Panc1 (cell line): ENCODE data around the gene PCK2. TPM values are rescaled to one million over a fixed set of nuclear protein-coding genes. Genes with fewer than 3 reads are reported as not detected.

Experiments used
- ATAC-seq: fragments of 200-7000 bp; cut with Tn5 transposase; 2 replicates; pipeline ENCODE4 v1.9.1; 2020; ENCODE audit warnings: mild to moderate bottlenecking, moderate library complexity
- BruUV-seq: library from RNA; stranded (reverse); fragments of 400-500 nt; replicated peaks from 2 replicates; lab custom pipeline; 2021; lab: Mats Ljungman, UMichigan
- CTCF ChIA-PET: fragments of 300-600 bp; sonication (Branson Sonifier 250); formaldehyde crosslinking; loops from one replicate; lab custom pipeline; 2022; ENCODE audit warnings: antibody characterized with exemption; lab: Charles Lee
- POLR2A ChIA-PET: fragments of 300-600 bp; sonication (Branson Sonifier 250); formaldehyde crosslinking; loops from one replicate; lab custom pipeline; 2022; ENCODE audit warnings: antibody characterized with exemption; lab: Charles Lee
- DNase-seq: peaks from one replicate; pipeline ENCODE4 v3.0.0-alpha.2; 2010; ENCODE audit warnings: low read depth, low spot score
- H3K27ac ChIP-seq: 2 replicates; pipeline ENCODE4 v1.5.1; 2011; ENCODE audit warnings: mild to moderate bottlenecking, low read length, inconsistent platforms
- H3K27me3 ChIP-seq: fragments of 200-500 bp; sonication (Bioruptor generic); 2 replicates; pipeline ENCODE4 v1.6.0; 2014; ENCODE audit warnings: low read length, inconsistent platforms; ENCODE audit not compliant: control insufficient read depth, insufficient read depth
- H3K36me3 ChIP-seq: fragments of 200-500 bp; sonication (Bioruptor generic); 2 replicates; pipeline ENCODE4 v1.5.1; 2014; ENCODE audit warnings: inconsistent platforms, mild to moderate bottlenecking, low read length, moderate library complexity; ENCODE audit not compliant: control insufficient read depth, insufficient read depth
- H3K4me1 ChIP-seq: 2 replicates; pipeline ENCODE4 v1.5.1; 2011; ENCODE audit warnings: inconsistent platforms, mild to moderate bottlenecking, low read length, moderate library complexity; ENCODE audit not compliant: control insufficient read depth, insufficient read depth
- H3K4me3 ChIP-seq, 2 experiments: 2 replicates each; pipeline ENCODE4 v1.5.1; 2011 to 2012; ENCODE audit warnings: low read depth in 2 of 2, low read length in 2 of 2, mild to moderate bottlenecking in 2 of 2, inconsistent platforms in 1 of 2, moderate library complexity in 1 of 2
- H3K9me3 ChIP-seq: fragments of 200-500 bp; sonication (Bioruptor generic); 2 replicates; pipeline ENCODE4 v1.5.1; 2014; ENCODE audit warnings: low read depth, mild to moderate bottlenecking, inconsistent platforms, low read length, moderate library complexity; ENCODE audit not compliant: control insufficient read depth, insufficient read depth
- POLR2AphosphoS5 ChIP-seq: IDR thresholded peaks from 2 replicates; pipeline ENCODE4 v1.6.1; 2012; ENCODE audit warnings: mild to moderate bottlenecking, low read depth, low read length, moderate library complexity
- SIN3A ChIP-seq: IDR thresholded peaks from 2 replicates; pipeline ENCODE4 v1.6.1; 2012; ENCODE audit warnings: low read depth, mild to moderate bottlenecking, low read length, moderate library complexity, borderline replicate concordance; ENCODE audit not compliant: insufficient read depth
- TCF7L2 ChIP-seq: IDR thresholded peaks from 2 replicates; pipeline ENCODE4 v1.6.1; 2011; ENCODE audit warnings: mild to moderate bottlenecking, low read depth, low read length, inconsistent platforms
- in situ Hi-C: cut with HindIII; loops from 2 replicates; pipeline ENCODE4 v1.10.0; 2016; ENCODE audit warnings: low sequenced_read_pairs, low pct_unique_long_range_greater_than_20kb
- intact Hi-C: fragments of 100-400 bp; cut with micrococcal nuclease; formaldehyde crosslinking; loops from one replicate; pipeline ENCODE4 v1.10.0; 2022; ENCODE audit not compliant: unreplicated experiment
- total RNA-seq: library from RNA; stranded (reverse); gene quantifications from one replicate; pipeline ENCODE4 v1.2.1, GENCODE V29; 2021; ENCODE audit not compliant: unreplicated experiment
- TF ChIP-seq, protein P1 (sequence below), 2 experiments: IDR thresholded peaks; 2 replicates each; pipeline ENCODE4 v1.6.1; 2011 to 2012; ENCODE audit warnings: low read depth in 2 of 2, control low read depth in 1 of 2, low read length in 1 of 2, mild to moderate bottlenecking in 1 of 2, moderate library complexity in 1 of 2; ENCODE audit not compliant: insufficient read depth in 1 of 2
- TF ChIP-seq, protein P2 (sequence below): fragments of 450-650 bp; IDR thresholded peaks from 2 replicates; pipeline ENCODE4 v1.5.1; 2017; ENCODE audit warnings: mild to moderate bottlenecking

Gene PCK2
- total RNA-seq, 1 experiment from 2014 or later: 24.5 TPM

DNA sequence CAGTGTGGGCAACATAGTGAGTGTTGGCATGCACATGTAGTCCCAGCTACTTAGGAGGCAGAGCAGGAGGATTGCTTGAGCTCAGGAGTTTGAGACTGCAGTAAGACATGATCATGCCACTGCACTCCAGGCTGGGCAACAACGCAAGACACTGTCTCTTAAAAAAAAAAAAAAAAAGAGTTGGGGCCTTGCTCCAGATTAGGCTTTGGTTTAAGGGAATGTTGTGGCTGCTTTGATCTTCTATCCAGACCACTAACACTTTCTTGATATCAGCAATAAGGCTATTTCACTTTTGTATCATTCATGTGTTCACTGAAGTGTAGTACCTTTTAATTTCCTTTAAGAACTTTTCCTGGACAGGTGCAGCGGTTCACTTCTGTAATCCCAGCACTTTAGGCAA is 33.6 kb downstream of the PCK2 start:
- BruUV-seq: no TSS peak
- H3K36me3 ChIP-seq: no peaks in the 10 kb centered on the region
- no peaks in the 10 kb centered on the region for H3K9me3 ChIP-seq
- intact Hi-C loops: no loop called here
- CTCF ChIA-PET: no interaction called here
- H3K27ac ChIP-seq: no peak overlapping the region
- DNase-seq (no peak), ATAC-seq (no peak)
- POLR2A ChIA-PET: interaction anchor here (0.6 kb wide), 1 partner anchor 271 kb away, joined by 16 read pairs; the partner anchor contains the start of gene NYNRIN
- no peaks in the 10 kb centered on the region for H3K4me1 ChIP-seq
- in situ Hi-C loops: no loop called here
- no peak overlapping the region for H3K4me3 ChIP-seq
- no peak for TF ChIP-seq POLR2AphosphoS5
- TF ChIP-seq, protein P1, sequence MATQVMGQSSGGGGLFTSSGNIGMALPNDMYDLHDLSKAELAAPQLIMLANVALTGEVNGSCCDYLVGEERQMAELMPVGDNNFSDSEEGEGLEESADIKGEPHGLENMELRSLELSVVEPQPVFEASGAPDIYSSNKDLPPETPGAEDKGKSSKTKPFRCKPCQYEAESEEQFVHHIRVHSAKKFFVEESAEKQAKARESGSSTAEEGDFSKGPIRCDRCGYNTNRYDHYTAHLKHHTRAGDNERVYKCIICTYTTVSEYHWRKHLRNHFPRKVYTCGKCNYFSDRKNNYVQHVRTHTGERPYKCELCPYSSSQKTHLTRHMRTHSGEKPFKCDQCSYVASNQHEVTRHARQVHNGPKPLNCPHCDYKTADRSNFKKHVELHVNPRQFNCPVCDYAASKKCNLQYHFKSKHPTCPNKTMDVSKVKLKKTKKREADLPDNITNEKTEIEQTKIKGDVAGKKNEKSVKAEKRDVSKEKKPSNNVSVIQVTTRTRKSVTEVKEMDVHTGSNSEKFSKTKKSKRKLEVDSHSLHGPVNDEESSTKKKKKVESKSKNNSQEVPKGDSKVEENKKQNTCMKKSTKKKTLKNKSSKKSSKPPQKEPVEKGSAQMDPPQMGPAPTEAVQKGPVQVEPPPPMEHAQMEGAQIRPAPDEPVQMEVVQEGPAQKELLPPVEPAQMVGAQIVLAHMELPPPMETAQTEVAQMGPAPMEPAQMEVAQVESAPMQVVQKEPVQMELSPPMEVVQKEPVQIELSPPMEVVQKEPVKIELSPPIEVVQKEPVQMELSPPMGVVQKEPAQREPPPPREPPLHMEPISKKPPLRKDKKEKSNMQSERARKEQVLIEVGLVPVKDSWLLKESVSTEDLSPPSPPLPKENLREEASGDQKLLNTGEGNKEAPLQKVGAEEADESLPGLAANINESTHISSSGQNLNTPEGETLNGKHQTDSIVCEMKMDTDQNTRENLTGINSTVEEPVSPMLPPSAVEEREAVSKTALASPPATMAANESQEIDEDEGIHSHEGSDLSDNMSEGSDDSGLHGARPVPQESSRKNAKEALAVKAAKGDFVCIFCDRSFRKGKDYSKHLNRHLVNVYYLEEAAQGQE (IDR thresholded peaks at IDR 0.05; ENCODE audit: insufficient read depth in 1 of 2, low read depth in 2 of 2, low read length in 1 of 2): no peak
- no peak for TF ChIP-seq TCF7L2
- TF ChIP-seq, protein P2, sequence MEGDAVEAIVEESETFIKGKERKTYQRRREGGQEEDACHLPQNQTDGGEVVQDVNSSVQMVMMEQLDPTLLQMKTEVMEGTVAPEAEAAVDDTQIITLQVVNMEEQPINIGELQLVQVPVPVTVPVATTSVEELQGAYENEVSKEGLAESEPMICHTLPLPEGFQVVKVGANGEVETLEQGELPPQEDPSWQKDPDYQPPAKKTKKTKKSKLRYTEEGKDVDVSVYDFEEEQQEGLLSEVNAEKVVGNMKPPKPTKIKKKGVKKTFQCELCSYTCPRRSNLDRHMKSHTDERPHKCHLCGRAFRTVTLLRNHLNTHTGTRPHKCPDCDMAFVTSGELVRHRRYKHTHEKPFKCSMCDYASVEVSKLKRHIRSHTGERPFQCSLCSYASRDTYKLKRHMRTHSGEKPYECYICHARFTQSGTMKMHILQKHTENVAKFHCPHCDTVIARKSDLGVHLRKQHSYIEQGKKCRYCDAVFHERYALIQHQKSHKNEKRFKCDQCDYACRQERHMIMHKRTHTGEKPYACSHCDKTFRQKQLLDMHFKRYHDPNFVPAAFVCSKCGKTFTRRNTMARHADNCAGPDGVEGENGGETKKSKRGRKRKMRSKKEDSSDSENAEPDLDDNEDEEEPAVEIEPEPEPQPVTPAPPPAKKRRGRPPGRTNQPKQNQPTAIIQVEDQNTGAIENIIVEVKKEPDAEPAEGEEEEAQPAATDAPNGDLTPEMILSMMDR: no peak
- TF ChIP-seq SIN3A: no peak
- H3K27me3 ChIP-seq: no peaks in the 10 kb centered on the region

DNA sequence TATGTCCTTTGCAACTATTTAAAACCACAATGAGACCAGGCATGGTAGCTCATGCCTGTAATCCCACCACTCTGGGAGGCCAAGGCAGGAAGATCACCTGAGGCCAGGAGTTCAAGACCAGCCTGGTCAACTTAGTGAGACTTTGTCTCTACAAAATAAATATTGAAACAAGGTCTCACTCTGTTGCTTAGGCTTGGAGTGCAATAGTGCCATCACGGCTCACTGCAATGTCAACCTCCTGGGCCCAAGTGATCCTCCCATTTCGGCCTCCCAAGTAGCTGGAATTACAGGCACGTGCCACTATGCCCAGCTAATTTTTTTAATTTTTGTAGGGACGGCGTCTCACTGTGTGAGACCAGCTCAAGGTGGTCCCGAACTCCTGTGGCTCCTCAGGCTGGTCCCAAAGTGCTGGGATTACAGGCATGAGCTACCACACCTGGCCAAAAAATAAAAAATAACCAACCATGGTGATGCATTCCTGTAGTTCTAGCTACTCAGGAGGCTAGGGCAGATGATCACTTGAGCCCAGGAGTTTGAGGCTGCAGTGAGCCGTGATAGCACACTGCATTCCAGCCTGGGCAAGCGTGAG is 35.4 kb downstream of the PCK2 start:
- in situ Hi-C loops: no loop called here
- ATAC-seq (no peak), DNase-seq (no peak)
- Histone ChIP-seq H3K9me3 (no peaks in the 10 kb centered on the region), H3K27me3 (no peaks in the 10 kb centered on the region), H3K36me3 (no peaks in the 10 kb centered on the region), H3K27ac (no peak overlapping the region), H3K4me1 (no peaks in the 10 kb centered on the region), H3K4me3 (no peak overlapping the region)
- ChIA-PET POLR2A (no interaction called here), CTCF (no interaction called here)
- no TSS peak for BruUV-seq
- TF ChIP-seq, protein P1 (IDR thresholded peaks at IDR 0.05; ENCODE audit: insufficient read depth in 1 of 2, low read depth in 2 of 2, low read length in 1 of 2): no peak
- TF ChIP-seq, protein P2: no peak
- TF ChIP-seq TCF7L2 (no peak), POLR2AphosphoS5 (no peak), SIN3A (no peak)
- intact Hi-C loops: no loop called here
